Lower lobe of right lung (tissue), 2 donors: ENCODE data around the gene DIRAS3. TPM values are rescaled to one million over a fixed set of nuclear protein-coding genes. Genes with fewer than 3 reads are reported as not detected.

Experiments used
- ATAC-seq, 2 donors: fragments of 200-7000 bp; cut with Tn5 transposase; one replicate each; pipeline ENCODE4 v1.9.1; 2020 to 2022; ENCODE audit warnings: mild to moderate bottlenecking in 2 of 2, moderate library complexity in 2 of 2
- DNase-seq: peaks from one replicate; pipeline ENCODE4 v3.0.0-alpha.2; 2020
- H3K27ac ChIP-seq: fragments of 200-600 bp; one replicate; pipeline ENCODE4 v1.8.0; 2022
- H3K27me3 ChIP-seq: fragments of 200-600 bp; one replicate; pipeline ENCODE4 v1.8.0; 2022; ENCODE audit warnings: low read depth
- H3K36me3 ChIP-seq: fragments of 200-600 bp; one replicate; pipeline ENCODE4 v1.8.0; 2022; ENCODE audit warnings: mild to moderate bottlenecking
- H3K4me1 ChIP-seq: fragments of 200-600 bp; one replicate; pipeline ENCODE4 v1.8.0; 2022
- H3K4me3 ChIP-seq: fragments of 200-600 bp; one replicate; pipeline ENCODE4 v1.8.0; 2022; ENCODE audit warnings: mild to moderate bottlenecking
- H3K9me3 ChIP-seq: fragments of 200-600 bp; one replicate; pipeline ENCODE4 v1.8.0; 2022
- intact Hi-C: fragments of 100-400 bp; cut with DNase I; formaldehyde crosslinking; loops from one replicate; pipeline ENCODE4 v1.11.0; 2022
- total RNA-seq: library from RNA; stranded (reverse); fragmentation: NEBNext Ultra II Directional; extraction: Animal tissue kit (Norgen Biotek cat#: 25700); gene quantifications from one replicate; pipeline ENCODE4 v1.2.1, GENCODE V29; 2021
- TF ChIP-seq, protein P1 (sequence below): fragments of 200-600 bp; IDR thresholded peaks from one replicate; pipeline ENCODE4 v1.8.0; 2022; ENCODE audit warnings: antibody characterized with exemption, mild to moderate bottlenecking
- donor health status: DM: no; HTN: yes; CAD: no; lungs with severe emphysema.

DIRAS3 gene
- total RNA-seq, 1 donor from 2014 or later, result 1.1 TPM

DNA sequence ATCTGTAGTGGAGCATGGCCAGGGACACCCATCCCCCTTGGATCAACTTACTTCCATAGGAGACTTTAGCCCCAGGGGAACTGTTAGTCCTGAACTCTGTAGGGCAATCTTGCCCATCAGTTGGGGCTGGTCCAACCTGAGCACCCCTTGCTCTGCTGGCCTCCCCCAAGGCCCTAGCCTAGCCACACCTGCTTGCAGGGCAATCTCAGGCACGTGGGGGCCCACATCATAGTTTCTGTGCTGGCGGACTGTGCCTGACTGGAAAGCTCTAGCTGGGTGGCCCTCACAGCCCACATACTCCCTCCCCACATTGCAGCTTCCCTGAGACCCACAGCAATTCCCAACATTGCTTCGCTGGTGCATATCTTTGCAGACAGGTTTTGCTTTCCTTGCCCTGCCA is 6.6 kb upstream of the DIRAS3 start:
- TF ChIP-seq, protein P1, sequence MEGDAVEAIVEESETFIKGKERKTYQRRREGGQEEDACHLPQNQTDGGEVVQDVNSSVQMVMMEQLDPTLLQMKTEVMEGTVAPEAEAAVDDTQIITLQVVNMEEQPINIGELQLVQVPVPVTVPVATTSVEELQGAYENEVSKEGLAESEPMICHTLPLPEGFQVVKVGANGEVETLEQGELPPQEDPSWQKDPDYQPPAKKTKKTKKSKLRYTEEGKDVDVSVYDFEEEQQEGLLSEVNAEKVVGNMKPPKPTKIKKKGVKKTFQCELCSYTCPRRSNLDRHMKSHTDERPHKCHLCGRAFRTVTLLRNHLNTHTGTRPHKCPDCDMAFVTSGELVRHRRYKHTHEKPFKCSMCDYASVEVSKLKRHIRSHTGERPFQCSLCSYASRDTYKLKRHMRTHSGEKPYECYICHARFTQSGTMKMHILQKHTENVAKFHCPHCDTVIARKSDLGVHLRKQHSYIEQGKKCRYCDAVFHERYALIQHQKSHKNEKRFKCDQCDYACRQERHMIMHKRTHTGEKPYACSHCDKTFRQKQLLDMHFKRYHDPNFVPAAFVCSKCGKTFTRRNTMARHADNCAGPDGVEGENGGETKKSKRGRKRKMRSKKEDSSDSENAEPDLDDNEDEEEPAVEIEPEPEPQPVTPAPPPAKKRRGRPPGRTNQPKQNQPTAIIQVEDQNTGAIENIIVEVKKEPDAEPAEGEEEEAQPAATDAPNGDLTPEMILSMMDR, result no peak
- intact Hi-C loops, result no loop called here
- DNase-seq, result no peak

DNA sequence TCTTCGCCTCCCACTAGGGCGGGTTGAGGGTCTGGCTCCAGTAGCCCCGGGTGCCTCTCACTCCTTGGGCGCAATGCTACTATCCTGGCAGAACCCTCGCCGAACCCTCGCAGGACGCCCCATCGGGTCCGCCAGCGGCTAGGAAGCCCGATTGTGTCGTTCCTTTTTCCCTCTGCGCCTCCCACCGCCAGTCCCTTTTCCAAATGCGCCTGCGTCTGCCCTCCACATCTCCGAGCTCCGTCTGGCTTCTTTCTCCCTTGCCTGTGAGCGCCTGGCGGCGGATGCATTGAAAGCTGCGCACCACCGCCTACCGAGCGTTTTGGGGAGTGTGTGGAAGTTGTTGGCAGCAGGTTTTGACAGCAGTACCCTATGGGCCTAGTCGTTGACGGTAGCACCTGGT is 1.0 kb upstream of the DIRAS3 start:
- Histone ChIP-seq H3K4me1 (no peaks in the 10 kb centered on the region), H3K4me3 (peak overlapping the region; percentile 47), H3K27ac (no peak overlapping the region), H3K27me3 (no peaks in the 10 kb centered on the region), H3K36me3 (no peaks in the 10 kb centered on the region), H3K9me3 (no peaks in the 10 kb centered on the region)
- DNase-seq (no peak), ATAC-seq (peak; percentile 55 to 60)
- TF ChIP-seq, protein P1, result no peak
- intact Hi-C loops, result no loop called here

More for the DNA sequence above, 6.6 kb upstream of the DIRAS3 start:
- no peaks in the 10 kb centered on the region for H3K9me3 ChIP-seq
- H3K4me3 ChIP-seq, result no peak overlapping the region
- H3K4me1 ChIP-seq, result no peaks in the 10 kb centered on the region
- H3K36me3 ChIP-seq, result no peaks in the 10 kb centered on the region
- H3K27ac ChIP-seq, result no peak overlapping the region
- ATAC-seq, result no peak
- H3K27me3 ChIP-seq, result no peaks in the 10 kb centered on the region

- intact Hi-C loops, result no loop called here
- TF ChIP-seq, protein P1, result no peak
- no peak for ATAC-seq
Measured at GRCh38 chr1:68047659-68048026, 2.8 kb downstream of the DIRAS3 start.

GRCh38 chr1:68046885-68047658 is 3.4 kb downstream of the DIRAS3 start:
- Histone ChIP-seq H3K4me1 (no peaks in the 10 kb centered on the region), H3K36me3 (no peaks in the 10 kb centered on the region), H3K27me3 (no peaks in the 10 kb centered on the region), H3K9me3 (no peaks in the 10 kb centered on the region), H3K4me3 (no peak overlapping the region), H3K27ac (no peak overlapping the region)
- ATAC-seq (no peak), DNase-seq (no peak)
- intact Hi-C loops, result no loop called here
- TF ChIP-seq, protein P1, result no peak

More at GRCh38 chr1:68047659-68048026, 2.8 kb downstream of the DIRAS3 start:
- H3K9me3 ChIP-seq, result no peaks in the 10 kb centered on the region
- no peaks in the 10 kb centered on the region for H3K27me3 ChIP-seq
- H3K4me1 ChIP-seq, result no peaks in the 10 kb centered on the region
- no peak for DNase-seq
- H3K36me3 ChIP-seq, result no peaks in the 10 kb centered on the region
- no peak overlapping the region for H3K4me3 ChIP-seq
- H3K27ac ChIP-seq, result no peak overlapping the region

- no peaks in the 10 kb centered on the region for H3K4me1 ChIP-seq
- H3K27ac ChIP-seq, result no peak overlapping the region
- intact Hi-C loops, result no loop called here
- TF ChIP-seq, protein P1, result no peak
- H3K9me3 ChIP-seq, result no peaks in the 10 kb centered on the region
- ATAC-seq (no peak), DNase-seq (no peak)
- no peak overlapping the region for H3K4me3 ChIP-seq
- H3K36me3 ChIP-seq, result no peaks in the 10 kb centered on the region
- H3K27me3 ChIP-seq, result no peaks in the 10 kb centered on the region
Measured at GRCh38 chr1:68046423-68046822, 4.0 kb downstream of the DIRAS3 start.
